Right lobe of liver (tissue), 6 donors: Measurements from ENCODE around the gene RAP1B. TPM values are rescaled to one million over a fixed set of nuclear protein-coding genes. Genes with fewer than 3 reads are reported as not detected.
A peak's percentile ranks its signal among the peaks of the same experiment; 100 is the strongest.

Experiments
- ATAC-seq, 4 donors: fragments of 200-7000 bp; cut with Tn5 transposase; one replicate each; pipeline ENCODE4 v1.9.1; 2020; ENCODE audit warnings: mild to moderate bottlenecking in 4 of 4, moderate library complexity in 4 of 4
- DNase-seq, 3 donors: peaks; one replicate each; pipeline ENCODE4 v3.0.0-alpha.2; 2020
- H3K27ac ChIP-seq, 3 donors: fragments of 200-600 bp; one replicate each; pipeline ENCODE4 v1.8.0; 2022
- H3K27me3 ChIP-seq, 2 donors: fragments of 200-600 bp; one replicate each; pipeline ENCODE4 v1.8.0; 2022
- H3K36me3 ChIP-seq, 4 donors: fragments of 200-600 bp; sonication (generic) in 1 of 4; one replicate each; pipeline versions ENCODE4 v1.5.1 to v1.8.0; 2017 to 2022; ENCODE audit warnings: control low read depth in 1 of 4
- H3K4me1 ChIP-seq, 4 donors: fragments of 200-600 bp; sonication (generic) in 1 of 4; one replicate each; pipeline versions ENCODE4 v1.5.1 to v1.8.0; 2017 to 2022; ENCODE audit warnings: control low read depth in 1 of 4
- H3K4me3 ChIP-seq, 3 donors: fragments of 200-600 bp; one replicate each; pipeline ENCODE4 v1.8.0; 2022
- H3K9me3 ChIP-seq, 4 donors: fragments of 200-600 bp; sonication (generic) in 1 of 4; one replicate each; pipeline versions ENCODE4 v1.5.1 to v1.8.0; 2017 to 2022; ENCODE audit warnings: control low read depth in 1 of 4
- POLR2A ChIP-seq: fragments of 450-650 bp; IDR thresholded peaks from one replicate; pipeline ENCODE4 v1.6.1; 2017; ENCODE audit warnings: antibody characterized with exemption, mild to moderate bottlenecking
- WGBS: methylation state at CpG from one replicate; pipeline ENCODE4 v1.1.6; 2018; ENCODE audit warnings: low coverage, low lambda C conversion rate; ENCODE audit not compliant: insufficient coverage; ENCODE audit errors: missing lambda C conversion rate; 5-methylcytosine and 5-hydroxymethylcytosine counted together
- intact Hi-C, 2 donors: fragments of 100-400 bp; cut with DNase I; formaldehyde crosslinking; loops; one replicate each; pipeline versions ENCODE4 v1.11.2 to v1.14.1; 2022
- total RNA-seq, 6 experiments: library from RNA; depleted of rRNA in 2 of 6; stranded (reverse); fragments of >200 nt in 2 of 6; fragmentation: NEBNext Ultra II Directional in 3 of 6; extraction: Animal tissue kit (Norgen Biotek cat#: 25700) in 3 of 6; gene quantifications; one replicate each; pipeline versions ENCODE4 v1.1.0 to v1.2.4, GENCODE V29; 2016 to 2023
- TF ChIP-seq, protein P1 (sequence below), 4 donors: fragments of 200-600 bp in 3 of 4; fragments of 450-650 bp in 1 of 4; IDR thresholded peaks; one replicate each; pipeline versions ENCODE4 v1.5.1 to v1.8.0; 2016 to 2022; ENCODE audit warnings: antibody characterized with exemption in 4 of 4, mild to moderate bottlenecking in 2 of 4
- donor health status: DM: no; HTN: yes; CAD: no.
- donor health status: DM: no; HTN: no; CAD: no.
- donor health status: DM: no; HTN: no; CAD: no.
- donor health status: DM: no; HTN: yes; CAD: no.
- donor health status: DM: no; HTN: yes; CAD: no.

Gene RAP1B
- total RNA-seq, 6 experiments from 2014 or later: 49.7 to 120 (median 64.3) TPM

DNA sequence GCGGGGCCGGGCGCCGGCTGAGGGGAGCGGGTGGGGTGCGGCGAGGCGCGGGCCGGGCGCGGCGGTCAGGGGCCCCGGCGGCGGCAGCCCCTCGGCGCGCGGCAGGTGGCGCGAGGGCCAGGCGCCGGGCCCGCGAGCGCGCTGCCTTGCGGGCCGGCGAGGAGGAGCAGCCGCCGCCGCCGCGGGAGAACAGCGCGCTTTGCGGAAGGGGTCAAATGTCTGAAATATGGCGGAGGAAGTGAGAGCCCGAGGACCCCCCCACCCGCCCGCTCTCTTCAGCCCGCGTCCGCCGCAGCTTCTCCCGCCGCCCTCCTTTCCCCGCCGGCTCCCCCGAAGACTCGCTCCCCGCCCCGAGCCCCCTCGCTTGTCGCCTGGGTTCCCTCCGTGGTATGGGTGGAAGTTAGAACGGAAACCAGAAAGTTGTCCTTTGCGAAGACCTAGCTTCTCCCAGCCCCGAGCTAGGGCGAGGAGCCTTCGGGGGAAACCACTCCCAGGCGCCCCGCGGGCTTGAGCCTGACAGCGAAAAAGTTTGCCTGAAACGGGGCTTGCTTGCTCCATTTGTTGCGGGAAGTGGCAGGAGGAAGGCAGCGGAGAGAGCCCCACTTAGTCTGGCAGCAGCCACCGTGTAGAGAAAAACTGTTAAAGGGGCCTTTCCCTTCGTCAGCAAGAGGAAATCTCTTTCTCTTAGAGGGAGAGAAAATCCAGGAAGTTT is 551 bp downstream of the RAP1B start:
- Histone ChIP-seq H3K27me3 (no peaks in the 10 kb centered on the region), H3K9me3 (no peaks in the 10 kb centered on the region), H3K4me3 (peak overlapping the region; percentile 72 to 78 (median 78)), H3K4me1 (peaks cover 0 to 38% (median 6%) of the 10 kb centered on the region in 4 donors), H3K27ac (peak overlapping the region; percentile 91 to 98 (median 96)), H3K36me3 (no peaks in the 10 kb centered on the region)
- DNase-seq (peak; percentile 69 to 78 (median 77)), ATAC-seq (peak; percentile 44 to 57 (median 54))
- TF ChIP-seq, protein P1, sequence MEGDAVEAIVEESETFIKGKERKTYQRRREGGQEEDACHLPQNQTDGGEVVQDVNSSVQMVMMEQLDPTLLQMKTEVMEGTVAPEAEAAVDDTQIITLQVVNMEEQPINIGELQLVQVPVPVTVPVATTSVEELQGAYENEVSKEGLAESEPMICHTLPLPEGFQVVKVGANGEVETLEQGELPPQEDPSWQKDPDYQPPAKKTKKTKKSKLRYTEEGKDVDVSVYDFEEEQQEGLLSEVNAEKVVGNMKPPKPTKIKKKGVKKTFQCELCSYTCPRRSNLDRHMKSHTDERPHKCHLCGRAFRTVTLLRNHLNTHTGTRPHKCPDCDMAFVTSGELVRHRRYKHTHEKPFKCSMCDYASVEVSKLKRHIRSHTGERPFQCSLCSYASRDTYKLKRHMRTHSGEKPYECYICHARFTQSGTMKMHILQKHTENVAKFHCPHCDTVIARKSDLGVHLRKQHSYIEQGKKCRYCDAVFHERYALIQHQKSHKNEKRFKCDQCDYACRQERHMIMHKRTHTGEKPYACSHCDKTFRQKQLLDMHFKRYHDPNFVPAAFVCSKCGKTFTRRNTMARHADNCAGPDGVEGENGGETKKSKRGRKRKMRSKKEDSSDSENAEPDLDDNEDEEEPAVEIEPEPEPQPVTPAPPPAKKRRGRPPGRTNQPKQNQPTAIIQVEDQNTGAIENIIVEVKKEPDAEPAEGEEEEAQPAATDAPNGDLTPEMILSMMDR (IDR thresholded peaks at IDR 0.05): no peak
- peak; percentile 66 for TF ChIP-seq POLR2A
- 0% methylated on average over 4 of the region's 72 CpGs for WGBS
- intact Hi-C loops: no loop called here

GRCh38 chr12:68611806-68612160 is 1.1 kb downstream of the RAP1B start:
- peak overlapping the region; percentile 91 to 98 (median 96) for H3K27ac ChIP-seq

DNA sequence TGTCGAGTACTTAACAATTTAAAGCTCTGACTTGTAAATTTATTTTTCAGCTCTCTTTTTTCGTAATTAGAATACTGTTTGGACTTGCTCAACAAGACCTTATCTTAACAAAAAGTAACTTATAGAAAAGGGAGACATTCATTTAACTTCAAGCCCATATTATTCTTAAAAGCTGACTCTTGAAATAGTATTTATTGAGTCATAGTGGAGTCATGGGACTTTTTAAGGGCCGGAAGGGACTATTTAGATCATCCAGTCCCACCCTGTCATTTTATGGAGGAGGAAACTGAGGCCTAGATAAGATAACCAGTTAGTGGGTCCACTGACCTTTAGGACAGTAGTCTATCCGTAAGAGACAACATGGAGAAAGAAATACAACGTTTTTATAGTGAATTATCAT is 1.5 kb downstream of the RAP1B start:
- WGBS: 0% methylated on average over 5 of the region's 5 CpGs
- Histone ChIP-seq H3K9me3 (no peaks in the 10 kb centered on the region), H3K4me3 (peak overlapping the region; percentile 72 to 78 (median 78)), H3K27ac (peak overlapping the region; percentile 91 to 98 (median 96)), H3K36me3 (no peaks in the 10 kb centered on the region), H3K4me1 (peaks cover 0 to 46% (median 6%) of the 10 kb centered on the region in 4 donors), H3K27me3 (no peaks in the 10 kb centered on the region)
- no peak for DNase-seq
- ATAC-seq: peak in 1 of 4 donors; percentile 8
- TF ChIP-seq, protein P1 (IDR thresholded peaks at IDR 0.05): no peak
- TF ChIP-seq POLR2A: no peak
- intact Hi-C loops: no loop called here

More at GRCh38 chr12:68611806-68612160, 1.1 kb downstream of the RAP1B start:
- TF ChIP-seq, protein P1 (IDR thresholded peaks at IDR 0.05): no peak
- TF ChIP-seq POLR2A: no peak
- under 1% methylated on average over 8 of the region's 8 CpGs for WGBS
- DNase-seq: no peak
- no peak for ATAC-seq
- Histone ChIP-seq H3K9me3 (no peaks in the 10 kb centered on the region), H3K27me3 (no peaks in the 10 kb centered on the region), H3K4me1 (peaks cover 0 to 42% (median 6%) of the 10 kb centered on the region in 4 donors), H3K4me3 (peak overlapping the region; percentile 72 to 78 (median 78)), H3K36me3 (no peaks in the 10 kb centered on the region)
- intact Hi-C loops: no loop called here

GRCh38 chr12:68612697-68613096 is 2.0 kb downstream of the RAP1B start:
- no peaks in the 10 kb centered on the region for H3K36me3 ChIP-seq
- H3K27ac ChIP-seq: peak overlapping the region; percentile 91 to 98 (median 96)
- no peaks in the 10 kb centered on the region for H3K27me3 ChIP-seq
- H3K4me1 ChIP-seq: peaks cover 0 to 48% (median 6%) of the 10 kb centered on the region in 4 donors
- intact Hi-C loops: no loop called here
- H3K9me3 ChIP-seq: no peaks in the 10 kb centered on the region
- H3K4me3 ChIP-seq: peak overlapping the region; percentile 72 to 78 (median 78)
- TF ChIP-seq, protein P1 (IDR thresholded peaks at IDR 0.05): no peak
- no peak for TF ChIP-seq POLR2A
- DNase-seq (no peak), ATAC-seq (peak in 1 of 4 donors; percentile 2)
- WGBS: 25% methylated on average over 6 of the region's 6 CpGs
